BLaER1 treated with 17β-estradiol and CSF1 and Interleukin-3, amounts not matched to agents 10 nM and 100 nM (cell line): ENCODE data around the gene RSKR.

Experiments
- H3K27ac ChIP-seq, 11 experiments: shearing (Covaris generic); formaldehyde crosslinking; 2 replicates each; pipeline ENCODE4 v1.8.1; 2022
- H3K27me3 ChIP-seq, 11 experiments: shearing (Covaris generic); formaldehyde crosslinking; 2 replicates each; pipeline ENCODE4 v1.8.1; 2022
- H3K36me3 ChIP-seq, 11 experiments: shearing (Covaris generic); formaldehyde crosslinking; 2 replicates each; pipeline ENCODE4 v1.8.1; 2022
- H3K4me1 ChIP-seq, 10 experiments: shearing (Covaris generic); formaldehyde crosslinking; 2 replicates each; pipeline ENCODE4 v1.8.1; 2022
- H3K4me2 ChIP-seq, 11 experiments: shearing (Covaris generic); formaldehyde crosslinking; 2 replicates each; pipeline ENCODE4 v1.8.1; 2022
- H3K4me3 ChIP-seq, 10 experiments: shearing (Covaris generic); formaldehyde crosslinking; 2 replicates each; pipeline ENCODE4 v1.8.1; 2022
- H3K9ac ChIP-seq, 11 experiments: shearing (Covaris generic); formaldehyde crosslinking; 2 replicates each; pipeline ENCODE4 v1.8.1; 2022
- H3K9me3 ChIP-seq, 11 experiments: shearing (Covaris generic); formaldehyde crosslinking; replicated peaks in 1 of 11; 2 replicates each; pipeline ENCODE4 v1.8.1; 2022
- H4K20me1 ChIP-seq, 11 experiments: shearing (Covaris generic); formaldehyde crosslinking; 2 replicates each; pipeline ENCODE4 v1.8.1; 2022
- Cebpa-rat ChIP-seq, 11 experiments: shearing (Covaris generic); IDR thresholded peaks; 2 replicates each; pipeline ENCODE4 v1.8.1; 2022

RSKR gene

DNA sequence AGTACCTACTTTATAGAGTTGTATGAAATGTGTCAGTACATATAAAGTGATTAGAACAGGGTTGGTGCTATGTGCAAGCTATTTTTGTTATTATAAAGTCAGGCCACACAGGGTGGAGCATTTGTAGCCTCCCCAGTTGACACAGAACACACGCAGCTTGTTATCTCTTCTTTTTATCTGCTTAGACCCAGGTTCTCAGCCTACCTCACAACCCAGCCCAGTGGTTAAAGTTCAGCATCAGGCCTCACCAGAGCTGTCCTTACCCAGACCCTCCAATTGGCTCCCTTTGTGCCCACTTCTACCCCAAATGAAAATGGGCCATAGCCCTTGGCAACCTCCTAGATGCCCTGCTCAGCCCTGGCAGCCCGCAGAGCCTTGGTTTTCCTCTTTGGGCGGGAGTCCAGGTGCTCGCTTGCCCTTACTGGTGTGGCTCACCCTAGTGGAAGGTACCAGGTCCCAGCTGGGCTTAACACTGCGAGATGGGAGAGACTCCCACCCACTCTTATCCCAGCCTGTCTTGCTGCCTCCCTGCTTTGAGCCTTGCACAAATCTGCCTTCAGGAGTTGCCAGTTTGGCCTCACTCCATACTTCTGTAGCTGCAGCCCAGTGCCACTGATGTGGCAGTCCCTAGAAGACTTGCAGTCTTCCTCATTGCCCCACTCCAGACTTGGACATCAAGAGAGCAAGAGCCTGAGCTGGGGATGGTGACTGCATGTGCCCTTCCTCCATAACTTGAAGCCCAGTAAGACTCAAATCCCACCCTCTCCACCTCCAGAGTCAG, 41.5 kb downstream of the RSKR start:
- TF ChIP-seq Cebpa-rat (IDR thresholded peaks at IDR 0.05): no peak
- Histone ChIP-seq H3K9ac (peak overlapping the region in 10 of 11 experiments; percentile 78 to 88 (median 85); a peak in 17 of 22 replicates), H3K27me3 (no peaks in the 10 kb centered on the region), H3K4me3 (peak overlapping the region; percentile 78 to 99 (median 96); a peak in 18 of 20 replicates), H3K36me3 (peaks cover 0 to 38% (median 21%) of the 10 kb centered on the region in 11 experiments; a peak in 21 of 22 replicates), H3K27ac (no peak overlapping the region; a peak in 1 of 22 replicates), H3K9me3 (no peaks in the 10 kb centered on the region), H4K20me1 (peaks cover 3 to 31% (median 18%) of the 10 kb centered on the region in 11 experiments; a peak in 13 of 22 replicates), H3K4me2 (peak overlapping the region; percentile 82 to 95 (median 88)), H3K4me1 (peaks cover 56 to 68% (median 64%) of the 10 kb centered on the region in 10 experiments)

DNA sequence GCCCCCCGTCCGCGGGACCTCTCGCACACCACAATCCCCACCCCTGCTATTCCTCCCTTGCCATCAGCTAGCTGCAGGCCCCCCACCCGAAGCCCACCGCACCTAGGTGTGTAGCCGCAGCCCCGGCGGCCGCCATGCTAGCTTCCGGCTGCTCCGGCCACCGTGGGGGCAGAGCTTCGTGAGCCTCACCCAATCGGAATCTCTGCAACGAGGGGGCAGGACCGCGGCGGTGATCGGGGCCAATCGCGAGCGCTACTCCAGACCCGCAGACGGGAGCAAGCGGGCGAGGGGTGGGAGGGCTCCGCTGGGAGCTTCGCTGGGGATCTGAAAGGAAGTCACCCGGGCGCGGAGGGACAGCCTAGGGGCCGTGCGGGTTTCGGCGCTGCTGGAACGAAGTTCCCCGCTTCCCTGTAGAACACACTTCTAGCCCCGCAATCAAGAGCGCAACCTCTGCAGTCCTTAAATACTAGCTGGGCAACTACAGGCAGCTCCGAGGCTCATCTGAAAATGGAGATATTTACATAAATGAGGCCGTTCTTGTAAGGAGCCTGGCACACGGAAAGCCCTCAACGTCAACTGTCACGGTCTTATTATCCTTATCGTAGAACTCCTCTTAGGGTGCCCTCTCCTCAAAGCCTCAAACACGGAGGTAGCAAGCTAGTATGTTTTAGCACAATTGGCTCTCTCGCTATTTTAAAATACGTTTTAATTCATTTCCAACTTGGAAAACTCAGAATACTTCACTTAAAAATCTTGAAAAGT, 42.4 kb downstream of the RSKR start, which contains the start of gene PIGS:
TSS of gene PIGS (minus strand) at position 164 of the 762 bp plus-strand sequence. CDS start at position 136, 28 bp downstream.
- Histone ChIP-seq H3K4me3 (peak within 1 kb of the TSS; percentile 78 to 99 (median 96)), H3K9ac (peak within 1 kb of the TSS; percentile 79 to 88 (median 87)), H3K9me3 (no peaks in the 10 kb centered on the region), H3K27ac (peak within 1 kb of the TSS; percentile 70 to 83 (median 76)), H3K36me3 (peaks cover 2 to 39% (median 18%) of the 10 kb centered on the region in 11 experiments; a peak in 17 of 22 replicates), H4K20me1 (peaks cover 9 to 35% (median 27%) of the 10 kb centered on the region in 11 experiments; a peak in 14 of 22 replicates), H3K4me1 (peaks cover 58 to 70% (median 65%) of the 10 kb centered on the region in 10 experiments), H3K27me3 (no peaks in the 10 kb centered on the region), H3K4me2 (peak within 1 kb of the TSS; percentile 82 to 96 (median 89))
- no peak for TF ChIP-seq Cebpa-rat (IDR thresholded peaks at IDR 0.05)

DNA sequence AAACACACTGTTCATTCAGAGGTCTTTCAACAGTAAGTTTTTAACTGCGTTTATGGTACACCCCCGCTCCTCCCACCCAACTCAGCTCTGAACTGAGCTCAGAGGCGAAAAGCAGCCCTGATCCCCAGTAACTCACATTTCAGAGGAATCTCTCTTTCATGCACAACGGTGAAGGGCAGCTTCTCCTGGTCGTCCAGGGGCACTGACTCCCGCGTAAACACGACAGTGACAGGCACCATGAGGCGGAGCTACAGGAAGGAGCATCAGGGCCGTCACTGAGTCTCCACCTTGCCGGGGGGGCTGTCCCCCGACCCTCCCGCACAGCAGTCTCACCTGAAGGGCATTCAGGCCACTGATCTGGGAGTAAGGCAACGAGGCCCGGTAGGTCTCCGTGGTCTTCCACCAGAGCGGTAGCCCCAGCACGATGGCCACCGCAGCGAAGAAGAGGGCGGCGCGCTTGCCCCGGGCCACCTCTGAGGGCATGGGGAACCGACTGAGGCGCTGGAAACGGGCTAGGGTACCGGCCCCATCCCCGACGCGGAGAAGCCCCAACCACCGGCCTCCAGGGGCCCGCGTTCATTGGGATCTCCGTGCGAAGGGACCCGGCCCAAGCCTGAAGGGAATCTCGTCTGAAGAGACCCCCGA, 43.1 kb downstream of the RSKR start:
- Histone ChIP-seq H3K9ac (peak overlapping the region; percentile 79 to 88 (median 87)), H3K4me1 (peaks cover 54 to 67% (median 63%) of the 10 kb centered on the region in 10 experiments), H3K36me3 (peaks cover 3 to 45% (median 22%) of the 10 kb centered on the region in 11 experiments; a peak in 18 of 22 replicates), H4K20me1 (peaks cover 10 to 38% (median 28%) of the 10 kb centered on the region in 11 experiments; a peak in 16 of 22 replicates), H3K9me3 (no peaks in the 10 kb centered on the region), H3K4me3 (peak overlapping the region; percentile 78 to 99 (median 96)), H3K27ac (peak overlapping the region; percentile 70 to 83 (median 76)), H3K4me2 (peak overlapping the region; percentile 80 to 96 (median 88)), H3K27me3 (no peaks in the 10 kb centered on the region)
- no peak for TF ChIP-seq Cebpa-rat (IDR thresholded peaks at IDR 0.05)

DNA sequence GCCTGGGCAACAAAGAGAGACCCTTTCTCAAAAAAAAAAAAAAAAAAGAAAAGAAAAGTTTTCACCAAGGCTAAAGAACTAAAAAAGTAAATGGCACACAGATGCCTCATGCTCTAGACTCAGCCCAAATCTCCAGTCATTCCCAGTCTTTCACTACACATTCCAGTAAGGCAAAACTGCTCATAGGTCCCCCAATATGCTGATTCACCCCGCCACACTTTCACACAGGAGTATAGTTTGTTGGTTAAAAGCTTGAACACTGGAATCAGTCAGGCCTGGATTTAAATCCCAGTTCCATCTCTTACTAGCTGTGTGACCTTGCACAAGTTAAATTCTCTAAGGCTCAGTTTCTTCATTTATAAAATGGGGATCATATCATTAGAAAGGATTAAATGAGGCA, 44.5 kb downstream of the RSKR start:
- no peaks in the 10 kb centered on the region for H3K27me3 ChIP-seq
- no peak overlapping the region for H3K9ac ChIP-seq
- H3K4me1 ChIP-seq: peaks cover 47 to 57% (median 53%) of the 10 kb centered on the region in 10 experiments
- peak overlapping the region; percentile 80 to 96 (median 88) for H3K4me2 ChIP-seq
- H4K20me1 ChIP-seq: peaks cover 7 to 50% (median 23%) of the 10 kb centered on the region in 11 experiments; a peak in 15 of 22 replicates
- H3K27ac ChIP-seq: no peak overlapping the region
- H3K4me3 ChIP-seq: no peak overlapping the region
- no peaks in the 10 kb centered on the region for H3K9me3 ChIP-seq
- no peak for TF ChIP-seq Cebpa-rat (IDR thresholded peaks at IDR 0.05)
- H3K36me3 ChIP-seq: peaks cover 3 to 43% (median 21%) of the 10 kb centered on the region in 11 experiments; a peak in 19 of 22 replicates

DNA sequence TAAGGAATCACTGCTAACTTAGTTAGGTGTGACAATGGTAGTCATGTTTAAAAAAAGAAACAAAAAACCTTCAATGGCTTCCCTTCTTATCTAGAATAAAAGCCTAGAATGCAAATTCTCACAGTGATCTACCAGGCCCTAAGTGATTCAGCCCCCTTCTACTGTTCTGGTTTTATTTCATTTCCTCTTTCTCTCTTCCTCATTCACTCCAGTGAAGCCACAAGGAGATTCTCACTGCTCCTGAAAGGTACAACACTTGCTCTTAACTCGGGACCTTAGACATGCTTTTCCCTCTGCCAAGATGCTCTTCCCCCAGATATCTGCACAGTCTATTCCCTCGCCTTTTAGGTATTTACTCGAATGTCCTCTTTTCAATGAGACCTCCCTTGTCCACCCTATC, 46.4 kb downstream of the RSKR start:
- Histone ChIP-seq H3K36me3 (peaks cover 19 to 49% (median 29%) of the 10 kb centered on the region in 11 experiments), H3K9me3 (no peaks in the 10 kb centered on the region), H3K27me3 (no peaks in the 10 kb centered on the region), H3K9ac (no peak overlapping the region), H3K27ac (no peak overlapping the region), H3K4me2 (peak overlapping the region; percentile 15 to 96 (median 52); a peak in 20 of 22 replicates), H4K20me1 (peaks cover 7 to 60% (median 29%) of the 10 kb centered on the region in 11 experiments; a peak in 16 of 22 replicates), H3K4me3 (no peak overlapping the region), H3K4me1 (peaks cover 40 to 56% (median 49%) of the 10 kb centered on the region in 10 experiments)
- no peak for TF ChIP-seq Cebpa-rat (IDR thresholded peaks at IDR 0.05)

DNA sequence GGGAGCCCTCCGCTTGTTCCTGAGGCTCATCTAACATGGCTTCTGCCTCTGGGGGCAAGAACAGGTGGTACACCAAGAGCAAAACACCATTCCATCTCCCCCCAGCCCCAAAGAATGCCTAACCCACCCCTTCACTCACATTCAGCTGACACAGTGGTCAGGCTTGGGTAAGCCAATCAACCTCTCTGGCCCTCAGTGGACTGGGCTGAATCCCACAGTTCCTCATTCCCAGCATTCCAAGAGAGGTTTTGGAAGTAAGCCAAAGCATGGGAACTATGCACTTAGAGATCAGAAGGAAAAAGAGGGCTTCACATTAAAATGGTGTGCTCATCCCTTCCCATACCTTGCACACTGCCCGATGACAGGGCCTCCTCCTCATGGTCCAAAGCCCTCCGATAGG, 50.5 kb downstream of the RSKR start:
- Histone ChIP-seq H4K20me1 (peaks cover 0 to 47% (median 18%) of the 10 kb centered on the region in 11 experiments; a peak in 16 of 22 replicates), H3K4me1 (peaks cover 13 to 26% (median 17%) of the 10 kb centered on the region in 10 experiments), H3K4me3 (no peak overlapping the region), H3K9me3 (no peaks in the 10 kb centered on the region), H3K27me3 (no peaks in the 10 kb centered on the region), H3K4me2 (no peak overlapping the region), H3K36me3 (peaks cover 55 to 87% (median 66%) of the 10 kb centered on the region in 11 experiments), H3K27ac (no peak overlapping the region), H3K9ac (no peak overlapping the region)
- no peak for TF ChIP-seq Cebpa-rat (IDR thresholded peaks at IDR 0.05)
